GM08714 (cell line): ENCODE results near the gene CBR3.
"Not testable (repeated sequence)": the region's sequence is repeated elsewhere in the genome, so short reads cannot be mapped to it uniquely, and the experiment has no call there.

Experiments used
- H3K4me3 ChIP-seq: fragments of 200-500 bp; sonication (Bioruptor generic); 2 replicates; pipeline ENCODE4 v1.5.1; 2014; ENCODE audit warnings: mild to moderate bottlenecking, low read length, inconsistent platforms
- ZNF274 ChIP-seq: IDR thresholded peaks from 2 replicates; pipeline ENCODE4 v1.6.1; 2012; ENCODE audit warnings: mild to moderate bottlenecking, low read depth, low read length

The CBR3 gene

GRCh38 chr21:36132696-36133095 lies 2.2 kb upstream of the CBR3 start:
- TF ChIP-seq ZNF274: no peak

GRCh38 chr21:36135391-36136102 lies 668 bp downstream of the CBR3 start:
- H3K4me3 ChIP-seq: peak overlapping the region; percentile 72
- TF ChIP-seq ZNF274: no peak

More at GRCh38 chr21:36132696-36133095, 2.2 kb upstream of the CBR3 start:
- H3K4me3 ChIP-seq: no peak overlapping the region

- H3K4me3 ChIP-seq: not testable (repeated sequence)
These were observed 4.9 kb downstream of the CBR3 start for GRCh38 chr21:36139791-36140190.

GRCh38 chr21:36141513-36141925 lies 6.6 kb downstream of the CBR3 start:
- H3K4me3 ChIP-seq: no peak overlapping the region
- no peak for TF ChIP-seq ZNF274

- H3K4me3 ChIP-seq: not testable (repeated sequence)
These were observed 9.4 kb downstream of the CBR3 start for GRCh38 chr21:36144233-36144632.

- TF ChIP-seq ZNF274: no peak
- no peak overlapping the region for H3K4me3 ChIP-seq
These were observed 10.4 kb downstream of the CBR3 start for GRCh38 chr21:36145259-36145658.

- H3K4me3 ChIP-seq: no peak overlapping the region
- TF ChIP-seq ZNF274: no peak
These were observed 13.0 kb downstream of the CBR3 start for GRCh38 chr21:36147911-36148310.

GRCh38 chr21:36148886-36149285 lies 14.0 kb downstream of the CBR3 start:
- no peak for TF ChIP-seq ZNF274
- H3K4me3 ChIP-seq: no peak overlapping the region

GRCh38 chr21:36149788-36150711 lies 15.2 kb downstream of the CBR3 start:
- H3K4me3 ChIP-seq: no peak overlapping the region
- no peak for TF ChIP-seq ZNF274

- TF ChIP-seq ZNF274: no peak
- H3K4me3 ChIP-seq: peak overlapping the region; percentile 54; the same call in 1 of the 2 replicates
These were observed 20.9 kb downstream of the CBR3 start for GRCh38 chr21:36155603-36156338.

GRCh38 chr21:36156339-36156814 lies 21.5 kb downstream of the CBR3 start:
- no peak for TF ChIP-seq ZNF274

GRCh38 chr21:36156815-36157670 lies 22.2 kb downstream of the CBR3 start, which contains the start of gene DOP1B:
DOP1B (plus strand) TSS chr21:36156824; CDS start chr21:36164734, 7,910 bp downstream.
- no peak for TF ChIP-seq ZNF274
- peak within 1 kb of the TSS; percentile 88 for H3K4me3 ChIP-seq

More at GRCh38 chr21:36156339-36156814, 21.5 kb downstream of the CBR3 start:
- H3K4me3 ChIP-seq: peak overlapping the region; percentile 88; the same call in 1 of the 2 replicates

- no peak overlapping the region for H3K4me3 ChIP-seq
- no peak for TF ChIP-seq ZNF274
These were observed 24.6 kb downstream of the CBR3 start for GRCh38 chr21:36159356-36159921.
